Fibroblast of the conjunctiva (primary cell): Measurements from ENCODE around the gene CLDND2.
"Not testable (repeated sequence)": the region's sequence is repeated elsewhere in the genome, so short reads cannot be mapped to it uniquely, and the experiment has no call there.

Experiments used
- DNase-seq: peaks from one replicate; pipeline ENCODE4 v3.0.0-alpha.2; 2010; ENCODE audit warnings: low read depth

CLDND2 gene, protein sequence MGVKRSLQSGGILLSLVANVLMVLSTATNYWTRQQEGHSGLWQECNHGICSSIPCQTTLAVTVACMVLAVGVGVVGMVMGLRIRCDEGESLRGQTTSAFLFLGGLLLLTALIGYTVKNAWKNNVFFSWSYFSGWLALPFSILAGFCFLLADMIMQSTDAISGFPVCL

GRCh38 chr19:51368366-51369282 is at the start of gene CLDND2:
Gene CLDND2, minus strand, starts transcription at chr19:51369003. Its CDS starts 426 bp downstream, at chr19:51368577.
- no peak for DNase-seq

GRCh38 chr19:51417810-51418157 is 49.0 kb upstream of the CLDND2 start:
- DNase-seq, result no peak

DNA sequence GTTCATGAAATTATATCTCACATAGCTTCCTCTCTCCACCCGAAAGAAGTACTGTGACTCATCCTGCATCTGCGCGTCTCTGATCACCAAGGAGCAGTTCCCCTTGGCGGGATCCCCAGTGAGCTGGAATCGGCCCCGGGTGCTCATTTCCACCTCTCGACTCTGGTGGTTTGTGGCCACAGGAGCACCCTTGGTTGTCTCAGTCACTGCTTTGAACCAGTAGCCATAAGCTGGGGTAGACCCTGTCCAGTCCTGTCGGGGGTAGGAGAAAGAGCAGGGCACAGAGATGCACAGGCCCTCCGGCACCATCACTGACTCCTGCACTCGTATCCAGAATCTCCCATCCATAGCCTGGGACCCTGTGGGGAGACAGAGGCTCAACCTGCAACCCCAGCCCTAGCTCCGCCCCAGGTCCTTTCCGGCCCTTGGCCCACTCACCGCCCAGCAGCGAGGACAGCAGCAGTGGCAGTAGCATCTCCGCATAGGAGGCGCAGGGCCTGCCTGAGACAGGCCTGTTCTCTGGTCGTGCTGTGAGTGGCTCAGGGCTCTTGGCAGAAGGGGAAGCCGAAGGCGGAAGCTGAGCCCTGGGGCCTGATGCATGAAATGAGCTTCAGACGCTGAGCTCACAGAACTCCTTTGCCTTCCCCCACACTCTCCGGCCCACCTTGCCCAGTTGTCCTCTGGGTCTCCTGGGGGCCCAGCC is 48.5 kb upstream of the CLDND2 start, which contains the start of gene SIGLEC10:
TSS of gene SIGLEC10 (minus strand) at position 536 of the 703 bp plus-strand sequence. CDS start at position 475, 61 bp downstream.
- no peak for DNase-seq

DNA sequence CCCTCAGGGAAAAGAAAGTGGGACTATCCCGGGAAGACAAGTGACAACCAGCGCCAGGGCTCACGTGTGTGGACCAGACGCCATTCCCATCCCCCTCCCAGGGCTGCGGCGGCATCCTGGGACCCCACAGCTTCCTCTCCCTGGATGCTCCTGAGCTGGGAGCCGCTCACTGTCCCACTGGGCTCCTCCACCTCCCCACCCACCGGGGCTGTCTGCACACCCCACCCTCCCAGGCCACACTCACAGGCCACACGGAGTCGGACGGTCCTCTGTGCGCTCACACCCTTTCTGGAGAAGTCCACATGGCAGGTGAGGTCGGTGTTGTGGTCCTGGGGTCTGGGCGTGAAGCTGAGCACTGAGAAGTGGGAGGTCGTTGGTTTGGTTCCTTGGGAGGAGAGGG is 47.6 kb upstream of the CLDND2 start:
- not testable (repeated sequence) for DNase-seq

- DNase-seq, result no peak
Observed at GRCh38 chr19:51415187-51415586, 46.4 kb upstream of the CLDND2 start.

- DNase-seq, result no peak
Observed at GRCh38 chr19:51410950-51411748, 42.3 kb upstream of the CLDND2 start.

GRCh38 chr19:51407511-51408131 is 38.8 kb upstream of the CLDND2 start:
- DNase-seq, result no peak

GRCh38 chr19:51402117-51402516 is 33.3 kb upstream of the CLDND2 start:
- DNase-seq, result no peak

DNA sequence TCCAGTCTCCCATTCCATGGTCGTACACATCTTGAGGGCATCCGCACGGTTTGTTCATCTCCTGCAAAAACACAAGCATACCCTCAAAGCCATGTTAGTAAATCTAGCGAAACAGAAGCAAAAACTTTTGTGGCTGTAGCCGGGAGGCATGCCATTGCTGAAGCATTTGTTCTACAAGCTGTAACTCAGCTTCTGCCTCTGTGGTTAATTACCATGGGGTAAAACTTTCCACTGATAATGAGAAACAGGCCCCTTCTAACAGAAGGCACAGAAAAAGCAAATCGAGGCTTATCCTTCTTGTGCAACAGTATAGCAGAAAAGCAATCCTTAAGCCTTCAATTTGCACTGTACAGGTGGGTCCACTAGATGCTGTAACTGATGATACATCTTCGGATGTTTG is 31.1 kb upstream of the CLDND2 start:
- DNase-seq, result not testable (repeated sequence)

- DNase-seq, result no peak
Observed at GRCh38 chr19:51399231-51399630, 30.4 kb upstream of the CLDND2 start.

DNA sequence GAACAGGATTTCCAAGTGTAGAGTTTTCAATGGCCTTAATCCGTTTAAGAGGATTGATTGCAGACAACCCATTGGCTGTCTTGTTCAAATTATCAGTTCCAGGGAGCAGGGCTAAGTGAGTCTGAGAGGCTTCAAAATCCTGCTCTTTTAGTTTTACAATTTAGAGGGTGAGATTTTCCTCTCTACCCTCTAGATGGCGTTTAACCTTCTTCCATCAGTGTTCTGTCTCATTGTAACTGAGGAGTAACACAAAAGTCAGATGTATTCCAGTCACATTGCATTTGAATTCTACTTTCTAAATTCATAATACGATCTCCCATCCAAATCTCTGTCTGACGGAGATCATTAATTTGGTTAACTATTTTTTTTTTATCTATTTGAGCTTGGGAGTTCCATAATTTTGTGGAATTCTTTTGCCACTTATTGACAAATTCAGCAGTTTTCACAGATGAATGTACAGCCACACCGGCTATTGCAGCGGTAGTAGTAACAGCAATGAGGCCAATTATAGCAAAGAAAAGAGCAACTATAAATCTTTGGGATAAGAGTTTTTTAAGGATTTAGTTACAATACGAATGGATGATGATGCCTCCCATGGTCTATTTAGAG is 29.4 kb upstream of the CLDND2 start:
- no peak for DNase-seq

GRCh38 chr19:51397453-51397852 is 28.6 kb upstream of the CLDND2 start:
- DNase-seq, result not testable (repeated sequence)

- DNase-seq, result no peak
Observed at GRCh38 chr19:51396175-51396574, 27.4 kb upstream of the CLDND2 start.

DNA sequence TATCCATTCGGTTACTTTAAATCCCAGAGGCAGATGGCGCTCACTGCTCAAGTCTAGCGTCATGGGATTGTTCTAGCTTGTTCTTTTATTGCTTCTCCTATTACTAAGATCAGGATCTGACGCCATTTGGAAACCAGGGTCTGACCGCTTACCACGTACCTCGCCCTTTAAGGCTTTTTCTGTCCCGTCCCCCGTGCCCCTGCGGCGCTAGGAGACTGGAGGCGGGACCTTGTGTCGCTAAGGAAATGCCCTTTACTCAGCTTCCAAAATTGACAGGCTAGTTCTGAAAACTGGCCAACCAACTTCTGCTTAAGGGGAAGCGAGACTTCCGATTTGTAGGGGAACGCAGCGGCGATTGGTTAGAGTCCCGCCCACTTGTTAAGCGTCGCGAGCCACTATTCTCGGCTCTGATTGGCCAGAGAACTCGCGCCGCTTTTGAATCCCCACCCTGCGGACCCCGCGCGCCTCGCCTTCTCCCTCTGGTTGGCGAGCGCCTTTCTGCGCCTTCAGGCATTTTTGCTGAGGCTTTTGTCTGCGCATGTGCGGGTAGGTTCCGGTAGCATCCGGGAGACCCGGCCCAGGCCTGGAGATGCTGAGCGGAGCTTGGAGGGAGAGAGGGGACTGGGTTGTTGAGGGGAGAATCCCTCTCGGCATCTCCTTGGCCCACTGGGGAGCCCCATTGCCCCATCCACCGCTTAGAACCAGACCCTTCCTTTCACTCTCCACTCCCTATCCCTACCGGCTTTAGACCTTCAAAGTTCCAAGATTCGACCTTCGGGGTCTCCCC is 25.4 kb upstream of the CLDND2 start:
- peak; percentile 99 for DNase-seq

GRCh38 chr19:51392701-51393100 is 23.9 kb upstream of the CLDND2 start:
- no peak for DNase-seq

DNA sequence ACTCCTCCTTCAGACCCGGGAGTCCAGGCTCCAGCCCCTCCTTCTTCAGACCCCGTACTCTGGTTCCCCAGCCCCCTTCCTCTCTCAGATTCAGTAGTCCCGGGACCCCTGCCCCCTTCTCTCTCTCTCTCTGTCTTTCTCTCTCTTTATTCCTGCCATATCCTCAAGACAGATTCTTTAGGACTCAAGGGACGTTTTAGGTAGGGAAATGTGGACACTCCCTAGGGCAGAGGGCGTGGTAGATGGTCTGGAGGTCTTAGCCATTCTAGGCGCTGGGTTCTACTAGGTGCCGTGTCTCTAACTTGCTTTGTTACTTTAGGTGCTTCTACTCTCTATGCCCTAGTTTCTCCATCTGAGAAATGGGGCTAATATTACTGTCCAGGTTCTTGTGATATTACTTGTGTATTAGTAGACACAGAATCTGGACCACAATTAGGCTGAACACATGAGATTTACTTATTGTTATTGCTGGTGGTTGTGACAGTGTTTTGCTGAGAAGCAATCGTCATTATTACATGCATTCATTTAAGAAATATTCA is 22.3 kb upstream of the CLDND2 start:
- no peak for DNase-seq

DNA sequence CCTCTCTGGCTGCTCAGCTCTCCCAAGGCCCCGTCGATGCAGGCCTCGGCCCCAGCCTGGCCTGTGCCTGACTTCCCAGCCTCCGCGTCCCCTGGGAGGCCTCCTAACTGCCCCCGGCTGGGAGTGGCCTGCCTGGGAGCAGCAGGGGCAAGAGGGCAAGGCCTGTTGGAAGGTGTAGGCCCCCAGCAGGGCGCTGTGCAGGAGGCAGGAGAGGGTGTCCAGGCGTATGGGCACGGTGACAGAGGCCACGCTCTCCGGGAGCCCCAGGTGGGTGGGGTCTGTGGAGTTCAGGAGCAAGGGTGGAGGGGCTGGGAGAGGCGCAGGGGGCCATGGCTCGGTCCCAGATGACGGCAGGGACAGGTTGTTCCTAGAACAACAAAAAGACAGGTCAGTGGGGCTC is 20.3 kb upstream of the CLDND2 start:
- DNase-seq, result no peak

GRCh38 chr19:51387924-51388389 is 19.2 kb upstream of the CLDND2 start, which contains the start of gene LIM2:
Gene LIM2, minus strand, starts transcription at chr19:51387974. Its CDS starts 531 bp downstream, at chr19:51387443.
- DNase-seq, result no peak

- no peak for DNase-seq
Observed at GRCh38 chr19:51386882-51387520, 18.2 kb upstream of the CLDND2 start.
